NCI-H2196 treated with DMSO at 0.1 percent for 48 hours (cell line): Measurements from ENCODE around the gene HDAC10.
"Not testable (repeated sequence)": the region's sequence is repeated elsewhere in the genome, so short reads cannot be mapped to it uniquely, and the experiment has no call there.

Experiments
- DNase-seq: peaks from one replicate; lab custom pipeline; 2025; ENCODE audit not compliant: unreplicated experiment; lab: John Stamatoyannopoulos, UW

Gene HDAC10

DNA sequence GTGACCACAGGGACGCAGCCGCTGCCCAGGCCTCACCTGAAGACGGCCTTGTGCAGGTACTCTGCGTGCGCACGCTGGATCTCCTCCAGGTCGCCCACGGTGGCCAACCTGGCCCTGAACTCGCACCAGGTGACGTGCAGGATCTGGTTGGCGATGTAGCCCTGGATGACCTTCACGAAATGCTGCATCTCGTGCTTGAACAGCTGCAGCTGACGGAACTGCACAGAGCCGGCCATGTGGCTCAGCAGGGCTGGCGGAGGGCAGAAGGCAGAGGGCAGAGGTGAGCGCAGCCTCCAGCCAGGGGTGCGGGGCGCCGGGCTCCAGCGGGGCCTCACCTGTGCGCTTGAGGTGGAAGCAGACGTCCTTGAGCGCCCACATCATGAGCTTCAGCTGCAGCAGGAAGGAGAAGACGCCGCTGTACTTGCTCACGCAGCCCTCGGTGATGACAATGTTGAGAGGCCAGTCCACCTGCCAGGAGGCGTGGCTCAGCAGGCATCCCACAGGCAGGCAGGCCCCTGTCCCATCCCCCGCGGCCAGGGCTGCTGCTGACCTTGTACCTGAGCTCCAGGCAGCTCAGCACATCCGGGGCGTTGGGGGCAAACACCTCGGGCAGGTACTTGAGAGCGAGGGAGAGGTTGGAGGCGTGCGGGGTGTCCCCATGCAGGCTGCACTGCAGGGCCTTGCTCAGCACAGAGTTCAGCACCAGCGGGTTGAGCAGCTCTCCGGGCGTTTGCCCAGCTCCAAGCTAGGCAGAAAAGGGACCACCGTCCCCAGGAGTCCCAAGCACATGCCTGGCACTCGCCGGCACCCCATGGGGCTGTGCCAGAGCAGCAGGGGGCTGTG, 32.7 kb downstream of the HDAC10 start:
- peak; percentile 47 for DNase-seq

DNA sequence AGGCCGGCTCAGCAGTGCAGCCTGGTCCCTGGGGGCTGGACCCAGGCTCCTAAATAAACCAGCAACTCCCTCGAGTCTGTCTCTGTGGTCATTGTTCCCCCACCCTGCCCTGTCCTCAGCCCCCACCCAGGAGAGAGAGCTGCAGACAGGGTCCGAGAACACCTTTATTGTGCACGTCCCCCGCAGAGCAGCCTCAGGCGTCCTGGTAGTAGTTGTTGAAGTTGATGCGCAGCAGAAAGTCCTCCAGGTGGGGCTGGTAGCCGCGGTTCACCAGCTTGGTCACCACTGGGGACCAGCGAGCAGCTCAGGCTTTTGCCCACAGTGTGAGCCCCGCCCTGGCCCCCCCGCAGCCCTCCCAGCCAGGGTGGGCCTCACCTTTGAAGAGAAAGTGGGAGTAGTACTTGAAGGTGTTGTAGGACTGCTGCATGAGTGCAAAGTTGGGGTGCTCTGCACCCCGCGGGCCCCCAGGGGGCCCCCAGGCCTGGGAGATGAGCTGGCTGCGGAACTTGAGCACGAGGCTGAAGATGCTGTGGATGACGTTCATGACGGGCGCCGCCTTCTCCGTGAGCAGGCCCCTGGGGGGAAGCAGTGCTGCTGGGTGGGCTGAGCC, 33.4 kb downstream of the HDAC10 start:
- DNase-seq = no peak

DNA sequence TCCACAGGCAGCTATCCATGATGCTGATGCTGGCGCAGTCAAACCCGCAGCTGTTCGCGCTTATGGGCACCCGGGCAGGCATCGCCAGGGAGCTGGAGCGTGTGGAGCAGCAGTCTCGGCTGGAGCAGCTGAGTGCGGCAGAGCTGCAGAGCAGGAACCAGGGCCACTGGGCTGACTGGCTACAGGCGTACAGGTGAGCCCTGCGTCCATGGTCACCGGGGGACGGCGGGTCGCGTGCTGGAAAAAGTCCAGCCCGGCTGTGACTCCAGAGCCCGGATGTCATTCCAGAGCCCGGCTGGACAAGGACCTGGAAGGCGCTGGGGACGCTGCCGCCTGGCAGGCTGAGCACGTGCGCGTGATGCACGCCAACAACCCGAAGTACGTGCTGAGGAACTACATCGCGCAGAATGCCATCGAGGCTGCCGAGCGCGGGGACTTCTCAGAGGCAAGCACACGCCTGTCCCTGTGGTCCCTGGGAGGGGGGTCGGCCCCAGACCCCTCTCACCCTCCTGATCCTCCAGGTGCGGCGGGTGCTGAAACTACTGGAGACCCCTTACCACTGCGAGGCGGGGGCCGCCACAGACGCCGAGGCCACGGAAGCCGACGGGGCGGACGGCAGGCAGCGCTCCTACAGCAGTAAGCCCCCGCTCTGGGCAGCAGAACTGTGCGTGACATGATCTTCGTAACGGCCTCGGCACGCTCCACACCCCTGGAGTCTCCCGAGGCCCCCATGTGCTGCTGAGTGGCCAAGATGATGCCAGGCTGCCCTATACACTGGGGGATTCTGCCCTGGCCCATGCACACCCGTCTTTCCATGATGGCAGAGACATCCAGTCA, 34.2 kb downstream of the HDAC10 start:
- DNase-seq = no peak

DNA sequence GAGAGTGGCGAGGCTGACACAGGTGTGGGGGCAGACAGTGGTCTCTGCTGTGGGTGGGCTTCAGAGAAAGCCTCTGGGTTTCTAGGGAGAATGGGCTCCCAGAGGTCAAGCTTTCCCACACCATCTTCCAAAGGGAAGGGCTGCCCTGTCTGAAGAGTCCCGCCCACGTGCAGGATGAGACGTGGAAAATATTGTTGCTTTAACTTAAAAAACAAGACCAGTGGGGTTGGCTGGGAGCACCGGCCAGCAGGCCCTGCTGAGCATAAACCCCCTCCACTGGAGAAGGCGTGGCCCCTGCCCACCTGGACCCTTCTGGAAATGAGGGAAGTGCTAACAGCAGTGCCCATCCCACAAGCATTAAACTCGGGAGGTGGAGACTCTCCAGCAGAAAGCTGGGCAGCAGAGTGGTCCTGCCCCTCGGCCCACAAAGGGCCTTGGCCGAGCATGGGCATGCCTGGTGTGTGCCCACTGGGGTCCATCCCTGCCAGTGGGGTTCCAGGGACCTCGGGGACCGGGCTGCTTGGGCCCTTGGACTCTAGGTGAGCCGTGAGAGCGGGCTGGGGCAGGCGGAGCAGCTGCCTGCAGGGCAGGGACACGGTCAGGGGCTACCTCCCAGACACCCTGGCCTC, 34.9 kb downstream of the HDAC10 start:
- no peak for DNase-seq

DNA sequence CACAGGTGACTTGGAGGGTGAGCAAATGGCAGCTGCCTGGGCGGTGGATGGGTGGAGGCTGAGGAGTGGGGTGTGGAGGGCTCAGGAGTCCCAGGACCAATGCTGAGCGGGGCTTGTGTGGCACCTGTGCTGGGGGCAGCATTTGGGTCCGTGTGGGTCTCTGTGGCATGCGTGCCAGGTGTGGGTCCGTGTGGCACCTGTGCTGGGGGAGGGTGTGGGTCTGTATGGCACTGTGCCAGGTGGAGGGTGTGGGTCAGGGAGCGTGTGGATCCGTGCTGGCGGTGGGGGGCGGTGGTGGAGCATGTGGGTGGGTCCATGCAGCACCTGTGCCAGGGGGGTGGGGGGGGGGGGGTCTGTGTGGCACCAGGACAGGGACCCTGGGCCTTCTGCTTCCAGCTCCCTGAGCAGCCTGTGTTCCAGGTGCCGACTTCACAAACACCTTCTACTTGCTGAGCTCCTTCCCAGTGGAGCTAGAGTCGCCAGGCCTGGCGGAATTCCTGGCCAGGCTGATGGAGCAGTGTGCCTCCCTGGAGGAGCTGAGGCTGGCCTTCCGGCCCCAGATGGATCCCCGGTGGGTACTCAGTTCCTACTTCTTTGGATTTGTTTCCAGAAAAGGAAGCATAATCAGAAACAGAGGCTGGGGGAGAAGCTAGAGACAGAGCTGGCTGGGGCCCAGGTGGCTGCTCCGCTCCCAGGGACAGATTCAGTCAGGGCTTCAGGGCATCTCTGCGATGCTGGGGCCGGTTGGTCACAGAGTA, 35.6 kb downstream of the HDAC10 start:
- no peak for DNase-seq

DNA sequence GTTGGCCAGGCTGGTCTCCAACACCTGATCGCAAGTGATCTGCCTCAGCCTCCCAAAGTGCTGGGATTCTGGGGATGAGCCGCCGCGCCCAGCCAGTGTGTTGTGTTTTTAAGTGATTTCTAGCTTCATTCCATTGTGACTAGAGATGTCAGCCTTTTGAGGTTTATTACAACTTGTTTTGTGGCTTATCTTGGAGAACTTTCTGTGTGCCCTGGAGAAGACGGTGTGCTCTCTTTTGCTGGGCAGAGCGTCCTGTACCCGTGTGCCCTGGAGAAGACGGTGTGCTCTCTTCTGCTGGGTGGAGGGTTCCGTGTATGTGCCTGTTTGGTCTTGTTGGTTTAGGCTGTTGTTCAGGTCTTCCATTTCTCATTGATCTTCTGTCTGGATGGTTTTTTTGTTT, 37.8 kb downstream of the HDAC10 start:
- DNase-seq = no peak

DNA sequence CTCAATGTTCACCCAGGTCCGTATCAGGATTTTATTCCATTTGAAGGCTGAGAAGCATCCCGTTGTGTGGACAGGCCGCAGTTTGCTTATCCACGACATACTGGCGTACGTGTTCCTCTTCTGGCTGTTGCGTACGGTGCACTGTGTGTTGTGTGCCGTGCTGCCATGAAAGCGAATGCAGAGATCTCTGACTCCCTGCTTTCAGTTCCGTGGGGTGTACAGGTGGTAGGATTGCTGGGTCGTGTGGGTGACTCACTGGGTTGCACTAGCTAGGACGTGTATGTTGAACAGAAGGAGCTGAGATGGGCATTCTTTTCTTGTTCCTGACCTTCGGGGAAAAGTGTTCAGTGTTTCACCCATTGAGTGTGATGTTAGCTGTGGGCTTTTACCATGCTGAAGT, 39.9 kb downstream of the HDAC10 start:
- no peak for DNase-seq

DNA sequence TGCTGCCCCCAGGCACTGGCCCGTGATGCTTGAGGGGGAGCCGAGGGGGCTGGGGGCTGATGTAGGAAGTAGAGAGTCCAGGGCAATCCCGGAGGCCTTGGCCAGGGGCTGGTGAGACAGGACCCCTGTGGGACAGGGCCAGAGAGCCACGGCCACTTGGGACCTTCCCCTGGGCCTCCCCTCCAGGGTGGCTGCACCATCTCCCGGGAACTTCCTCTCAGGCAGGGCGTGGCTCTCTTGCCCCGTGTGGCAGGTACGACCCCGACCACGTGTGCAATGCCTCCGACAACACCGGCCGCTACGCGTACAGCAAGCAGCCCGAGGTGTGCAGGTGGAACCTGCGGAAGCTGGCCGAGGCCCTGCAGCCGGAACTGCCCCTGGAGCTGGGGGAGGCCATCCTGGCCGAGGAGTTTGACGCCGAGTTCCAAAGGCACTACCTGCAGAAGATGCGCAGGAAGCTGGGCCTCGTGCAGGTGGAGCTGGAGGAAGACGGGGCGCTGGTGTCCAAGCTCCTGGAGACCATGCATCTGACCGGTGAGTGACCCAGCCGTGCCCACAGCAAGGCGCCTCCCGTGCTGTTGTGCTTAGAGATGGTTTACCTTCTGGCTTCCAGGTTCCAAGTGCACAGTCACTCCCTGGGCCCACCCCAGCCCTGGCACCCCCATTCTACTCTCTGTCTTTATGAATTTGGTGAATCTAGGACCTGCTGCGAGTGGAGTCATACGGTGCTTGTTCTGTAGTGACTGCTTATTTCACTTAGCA, 40.5 kb downstream of the HDAC10 start:
- no peak for DNase-seq

DNA sequence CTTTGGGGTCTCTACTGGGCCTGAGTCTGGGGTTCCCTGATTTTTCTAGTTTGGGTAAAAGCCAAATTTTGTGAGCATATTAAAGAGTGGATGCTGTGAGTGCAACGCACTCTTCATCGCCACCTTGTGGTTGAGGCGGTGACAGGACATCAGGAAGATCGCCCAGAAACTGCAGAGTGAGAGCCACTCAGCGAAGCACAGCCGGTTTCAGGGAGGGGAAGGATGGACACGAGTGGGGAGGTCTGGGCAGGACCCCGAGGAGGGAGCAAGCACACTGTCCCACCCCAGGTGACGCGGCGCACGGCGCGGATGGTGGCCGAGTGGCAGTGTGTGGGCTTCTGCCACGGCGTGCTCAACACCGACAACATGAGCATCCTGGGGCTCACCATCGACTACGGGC, 41.2 kb downstream of the HDAC10 start:
- DNase-seq = no peak

DNA sequence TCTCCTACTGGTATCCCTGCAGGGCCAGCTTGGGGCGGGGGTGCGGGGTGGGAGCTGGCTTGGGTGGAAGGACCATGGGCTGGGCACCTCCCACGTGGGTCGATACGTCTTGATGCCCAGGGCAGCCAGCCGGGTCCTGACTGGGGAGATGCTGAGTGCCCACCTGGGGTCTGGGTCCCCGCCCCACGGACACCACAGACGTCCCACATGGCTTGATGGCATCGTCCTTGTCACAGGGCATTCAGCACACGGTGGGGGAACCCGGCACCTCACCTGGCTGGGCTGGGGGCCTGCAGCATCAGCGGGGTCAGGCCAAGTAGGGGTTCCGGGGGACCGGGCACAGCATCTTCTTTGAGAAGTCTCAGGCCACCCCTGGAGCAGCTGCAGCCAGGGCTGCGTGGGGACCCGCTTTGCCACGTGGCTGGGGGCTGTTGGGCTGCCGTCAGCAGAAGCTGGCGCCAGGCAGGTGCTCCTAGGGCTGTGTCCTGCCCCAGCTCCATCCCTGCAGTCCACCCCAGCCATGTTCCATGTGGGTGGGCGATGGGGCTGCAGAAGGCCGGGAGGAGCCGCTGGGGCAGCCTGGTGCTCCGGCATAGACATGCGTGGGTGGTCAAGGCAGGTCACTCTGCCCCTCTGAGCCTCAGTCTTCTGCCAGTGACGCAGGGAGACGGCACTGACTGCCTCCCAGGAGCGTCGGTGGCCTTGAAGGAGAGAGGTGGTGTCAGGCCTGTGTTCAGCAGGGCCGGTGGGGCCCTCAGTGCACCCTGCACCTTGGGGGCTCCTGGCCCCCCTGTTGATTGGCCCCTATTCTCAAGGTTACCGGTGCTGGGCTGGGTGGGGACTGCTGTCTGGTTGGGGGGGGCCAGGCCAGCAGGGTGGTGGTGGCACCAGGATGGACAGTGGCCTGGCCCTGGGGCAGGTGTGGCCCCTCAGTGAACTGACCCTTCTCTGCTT, 41.8 kb downstream of the HDAC10 start:
- DNase-seq = no peak

DNA sequence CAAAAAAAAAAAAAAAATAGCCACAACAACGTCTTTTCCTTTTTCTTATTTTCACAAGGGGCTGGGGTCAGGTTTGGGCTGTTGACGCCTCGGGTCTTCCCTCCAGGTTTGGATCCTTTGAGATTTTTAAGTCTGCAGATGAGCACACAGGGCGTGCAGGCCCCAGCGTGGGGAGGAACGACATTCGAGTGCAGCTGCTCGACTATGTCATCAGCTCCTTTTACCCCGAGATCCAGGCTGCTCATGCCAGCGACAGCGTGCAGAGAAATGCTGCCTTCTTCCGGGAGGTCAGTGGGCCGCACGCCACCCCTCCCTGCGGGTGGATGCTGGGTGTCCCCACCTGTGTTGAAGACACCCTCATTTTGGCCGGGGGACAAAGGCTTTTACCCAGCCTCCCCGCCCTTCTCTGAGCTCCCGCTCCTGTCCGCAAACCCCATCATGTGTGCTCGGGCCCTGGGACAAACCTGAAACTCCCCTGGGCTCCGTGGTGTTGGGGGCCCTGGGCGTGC, 42.6 kb downstream of the HDAC10 start:
- no peak for DNase-seq

DNA sequence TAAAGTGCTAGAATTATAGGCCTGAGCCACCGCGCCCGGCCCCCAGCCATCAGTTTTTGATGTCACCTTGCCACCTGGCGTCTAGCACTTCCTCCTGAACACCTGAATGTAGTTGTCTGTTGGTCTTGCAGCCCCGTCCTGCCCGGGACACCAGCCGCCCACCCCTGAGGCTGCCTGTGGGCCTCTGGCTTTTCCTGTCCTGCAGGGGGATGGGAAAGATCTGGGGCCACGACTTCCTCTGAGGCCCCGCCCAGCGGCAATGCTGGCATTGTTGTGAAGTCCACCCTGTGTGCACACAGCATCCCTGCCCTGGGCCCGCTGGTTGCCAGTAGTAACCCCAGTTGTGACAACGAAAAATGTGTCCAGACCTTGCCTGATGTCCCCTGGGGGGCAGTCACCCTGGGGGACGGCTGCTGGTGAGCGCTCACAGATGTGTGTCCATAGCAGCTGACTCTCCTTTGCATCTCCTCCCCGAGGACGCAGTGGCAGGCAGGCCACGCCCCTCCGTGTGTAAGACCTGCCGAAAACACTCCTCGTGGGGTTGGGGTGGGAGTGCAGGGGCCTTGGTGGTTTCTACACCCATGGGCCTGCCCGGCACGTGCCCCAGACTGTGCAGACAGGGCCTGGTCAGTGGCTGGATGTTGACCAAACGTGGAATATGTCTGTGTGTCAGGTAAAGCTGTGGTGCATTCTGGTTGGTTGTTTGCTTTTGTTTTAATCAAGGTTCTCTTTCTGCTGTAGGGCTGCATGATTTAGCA, 43.5 kb downstream of the HDAC10 start:
- no peak for DNase-seq

DNA sequence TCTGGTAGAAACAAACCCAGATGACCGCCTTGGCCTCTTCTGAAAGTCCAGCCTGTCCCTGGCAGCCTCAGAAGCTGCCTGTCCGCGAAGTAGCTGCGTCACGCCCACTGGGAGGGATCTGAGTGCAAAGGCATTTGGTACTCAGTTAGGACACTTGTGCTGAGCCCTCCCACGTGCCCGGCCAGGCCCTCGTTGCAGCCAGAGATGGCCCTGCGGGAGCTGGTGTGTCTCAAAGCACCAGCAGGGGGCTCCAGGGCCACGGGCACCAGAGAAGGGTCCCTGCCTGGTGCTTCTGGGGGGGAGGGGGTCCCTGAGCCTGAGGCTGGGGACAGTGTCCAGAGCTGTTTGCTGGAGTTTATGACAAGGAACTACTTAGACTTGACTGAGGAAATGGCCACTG, 44.5 kb downstream of the HDAC10 start:
- no peak for DNase-seq

DNA sequence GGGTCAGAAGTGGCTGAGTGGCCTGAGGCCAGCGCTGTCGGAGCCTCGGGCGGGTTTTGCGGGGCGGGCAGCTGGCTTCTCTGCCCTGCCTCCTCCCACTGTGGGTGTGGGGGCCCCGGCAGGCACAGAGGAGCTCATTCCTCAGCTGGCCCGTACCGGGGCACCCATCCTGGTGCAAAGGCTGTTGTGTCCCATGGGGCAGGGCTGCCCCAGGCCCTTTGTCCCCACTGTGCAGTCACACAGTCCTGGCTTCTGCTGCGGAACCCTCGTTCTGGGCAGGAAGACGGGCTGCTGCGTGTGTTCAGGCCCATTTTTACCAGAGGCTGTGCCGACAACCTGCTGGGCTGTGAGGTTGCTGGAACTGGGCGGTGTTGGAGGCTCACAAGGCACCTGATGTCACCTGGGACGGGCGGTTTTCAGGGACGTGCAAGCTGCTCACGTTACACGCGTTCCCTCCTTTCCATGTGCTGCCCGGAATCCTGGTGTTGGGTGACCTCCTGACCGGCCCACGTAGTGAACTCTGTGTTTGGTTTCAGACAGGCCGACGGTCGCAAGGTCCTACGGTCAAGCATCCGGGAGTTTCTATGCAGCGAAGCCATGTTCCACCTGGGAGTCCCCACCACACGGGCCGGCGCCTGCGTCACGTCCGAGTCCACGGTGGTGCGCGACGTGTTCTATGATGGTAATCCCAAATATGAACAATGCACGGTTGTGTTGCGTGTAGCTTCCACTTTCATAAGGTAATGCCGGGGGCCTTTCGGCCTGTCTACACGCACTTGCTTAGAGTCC, 45.1 kb downstream of the HDAC10 start:
- DNase-seq = no peak

DNA sequence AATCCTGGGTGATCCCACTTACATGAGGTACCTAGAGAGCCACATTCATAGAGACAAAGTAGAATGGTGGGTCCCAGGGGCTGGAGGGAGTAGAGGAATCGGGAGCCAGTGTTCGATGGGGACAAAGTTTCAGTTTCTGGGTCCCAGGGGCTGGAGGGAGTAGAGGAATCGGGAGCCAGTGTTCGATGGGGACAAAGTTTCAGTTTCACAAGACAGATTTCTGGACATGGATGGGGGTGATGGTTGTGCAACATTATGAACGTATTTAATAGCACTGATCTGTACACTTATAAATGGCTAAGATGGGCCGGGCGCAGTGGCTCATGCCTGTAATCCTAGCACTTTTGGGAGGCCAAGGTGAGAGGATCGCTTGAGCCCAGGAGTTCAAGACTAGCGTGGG, 46.1 kb downstream of the HDAC10 start:
- not testable (repeated sequence) for DNase-seq

DNA sequence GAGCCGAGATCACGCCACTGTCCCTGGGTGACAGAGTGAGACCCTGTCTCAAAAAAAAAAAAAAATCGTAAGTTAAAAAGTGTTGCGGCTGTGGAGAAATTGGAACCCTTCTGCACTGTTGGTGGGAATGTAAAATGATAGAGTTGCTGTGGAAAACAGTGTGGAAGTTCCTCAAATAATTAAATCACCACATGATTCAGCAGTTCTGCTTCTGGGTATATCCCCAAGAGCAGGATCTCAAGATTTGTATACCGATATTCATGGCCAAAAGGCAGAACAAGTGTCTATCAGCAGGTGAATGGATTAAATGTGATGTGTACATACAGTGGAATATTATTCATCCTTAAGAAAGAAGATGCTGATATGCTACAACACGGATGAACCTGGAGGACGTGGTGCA, 46.5 kb downstream of the HDAC10 start:
- DNase-seq = no peak

DNA sequence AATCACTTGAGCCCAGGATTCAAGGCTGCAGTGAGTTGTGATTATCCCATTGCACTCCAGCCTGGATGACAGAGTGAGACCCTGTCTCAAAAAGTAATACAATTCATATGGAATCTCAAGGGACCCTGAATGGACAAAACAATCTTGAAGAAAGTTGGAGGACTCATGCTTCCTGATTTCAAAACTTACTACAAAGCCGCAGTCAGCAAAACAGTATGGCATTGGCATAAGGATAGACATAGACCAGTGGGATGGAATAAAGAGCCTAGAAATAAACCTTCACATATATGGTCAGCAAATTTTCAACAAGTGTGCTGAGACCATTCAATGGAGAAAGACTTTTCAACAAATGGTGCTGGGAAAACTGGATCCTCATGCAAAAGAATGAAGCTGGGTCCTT, 47.8 kb downstream of the HDAC10 start:
- DNase-seq = no peak
